IPS-NIHi11 (cell line): Measurements from ENCODE around the gene B4GALT2.

Experiments used
- DNase-seq: peaks from one replicate; pipeline ENCODE4 v3.0.0; 2012; ENCODE audit warnings: mixed read lengths, low spot score

The B4GALT2 gene

GRCh38 chr1:43946236-43947060 lies 32.6 kb upstream of the B4GALT2 start, which contains the start of gene IPO13:
IPO13 (plus strand) TSS chr1:43946950; CDS start chr1:43947601, 651 bp downstream.
- peak; percentile 98 for DNase-seq

DNA sequence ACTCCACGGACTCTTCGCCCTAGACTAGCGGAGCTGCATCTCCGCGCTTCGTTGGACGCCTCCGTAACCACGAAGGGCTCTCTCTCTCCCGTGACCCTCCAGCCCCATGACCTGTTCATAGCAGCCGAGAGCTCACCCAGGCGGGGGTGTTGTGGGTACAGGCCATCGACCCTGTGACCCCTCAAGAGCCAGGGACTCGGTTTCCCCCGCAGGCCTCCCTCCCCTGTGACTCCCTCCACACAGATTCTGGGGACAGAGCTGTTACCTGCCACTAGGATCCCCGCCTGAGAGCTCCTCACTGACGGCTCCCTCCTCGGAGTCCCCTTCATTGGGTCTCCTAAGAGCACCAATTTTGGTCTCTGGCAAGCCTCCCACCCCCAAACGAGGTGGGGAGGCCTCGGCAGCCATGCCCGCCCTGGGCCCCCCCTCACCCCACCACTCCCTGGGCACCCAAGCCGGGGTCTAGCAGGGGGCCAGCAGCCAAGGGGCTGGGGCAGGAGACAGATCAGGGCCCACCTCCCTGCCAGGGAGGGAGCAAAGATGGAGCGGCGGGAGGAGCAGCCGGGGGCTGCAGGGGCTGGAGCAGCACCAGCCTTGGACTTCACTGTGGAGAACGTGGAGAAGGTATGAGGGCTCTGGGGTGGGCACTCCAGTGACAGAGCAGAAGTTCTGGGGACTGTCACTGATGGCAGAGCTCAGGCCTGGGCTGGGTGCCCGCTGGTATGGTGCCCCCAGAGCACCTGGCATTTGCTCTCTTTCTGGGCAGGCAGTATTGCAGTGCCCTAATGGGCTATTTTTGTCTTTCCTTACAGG lies 31.7 kb upstream of the B4GALT2 start:
- DNase-seq, result no peak

DNA sequence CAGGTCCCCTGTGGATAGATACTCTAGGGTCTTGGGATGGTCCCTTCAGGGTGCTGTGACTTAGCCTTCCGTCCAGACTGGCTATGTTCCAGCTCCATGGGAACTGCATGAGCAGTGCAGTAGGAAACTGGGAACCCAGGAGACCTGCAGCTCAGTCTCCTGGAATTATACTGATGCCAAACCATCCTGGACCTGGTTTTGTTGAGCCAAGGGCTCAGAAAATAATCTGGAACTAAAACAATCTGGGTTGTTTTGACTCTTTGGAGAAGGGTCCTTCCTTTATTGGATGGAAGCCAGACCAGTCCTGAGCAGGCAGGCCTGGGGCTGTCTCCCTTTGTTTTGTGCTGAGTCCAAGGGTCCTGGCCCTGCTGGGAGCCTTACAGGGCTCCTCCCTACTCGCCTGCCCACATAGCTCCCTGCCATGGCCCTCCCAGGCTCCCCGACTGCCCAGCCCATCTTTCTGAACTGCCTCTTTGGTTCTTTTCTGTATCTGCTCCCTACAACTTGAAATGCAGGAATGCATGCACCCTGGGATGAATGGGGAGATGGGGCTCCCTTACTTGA lies 31.1 kb upstream of the B4GALT2 start:
- no peak for DNase-seq

DNA sequence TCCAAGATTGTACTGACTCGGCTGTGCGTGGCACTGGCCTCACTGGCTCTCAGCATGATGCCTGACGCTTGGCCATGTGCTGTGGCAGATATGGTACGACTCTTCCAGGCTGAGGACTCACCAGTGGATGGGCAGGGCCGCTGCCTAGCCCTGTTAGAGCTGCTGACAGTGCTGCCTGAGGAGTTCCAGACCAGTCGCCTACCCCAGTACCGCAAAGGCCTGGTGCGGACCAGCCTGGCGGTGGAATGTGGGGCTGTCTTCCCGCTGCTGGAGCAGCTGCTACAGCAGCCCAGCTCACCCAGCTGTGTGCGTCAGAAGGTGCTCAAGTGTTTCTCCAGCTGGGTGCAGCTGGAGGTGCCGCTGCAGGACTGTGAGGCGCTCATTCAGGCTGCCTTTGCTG lies 29.3 kb upstream of the B4GALT2 start:
- no peak for DNase-seq

DNA sequence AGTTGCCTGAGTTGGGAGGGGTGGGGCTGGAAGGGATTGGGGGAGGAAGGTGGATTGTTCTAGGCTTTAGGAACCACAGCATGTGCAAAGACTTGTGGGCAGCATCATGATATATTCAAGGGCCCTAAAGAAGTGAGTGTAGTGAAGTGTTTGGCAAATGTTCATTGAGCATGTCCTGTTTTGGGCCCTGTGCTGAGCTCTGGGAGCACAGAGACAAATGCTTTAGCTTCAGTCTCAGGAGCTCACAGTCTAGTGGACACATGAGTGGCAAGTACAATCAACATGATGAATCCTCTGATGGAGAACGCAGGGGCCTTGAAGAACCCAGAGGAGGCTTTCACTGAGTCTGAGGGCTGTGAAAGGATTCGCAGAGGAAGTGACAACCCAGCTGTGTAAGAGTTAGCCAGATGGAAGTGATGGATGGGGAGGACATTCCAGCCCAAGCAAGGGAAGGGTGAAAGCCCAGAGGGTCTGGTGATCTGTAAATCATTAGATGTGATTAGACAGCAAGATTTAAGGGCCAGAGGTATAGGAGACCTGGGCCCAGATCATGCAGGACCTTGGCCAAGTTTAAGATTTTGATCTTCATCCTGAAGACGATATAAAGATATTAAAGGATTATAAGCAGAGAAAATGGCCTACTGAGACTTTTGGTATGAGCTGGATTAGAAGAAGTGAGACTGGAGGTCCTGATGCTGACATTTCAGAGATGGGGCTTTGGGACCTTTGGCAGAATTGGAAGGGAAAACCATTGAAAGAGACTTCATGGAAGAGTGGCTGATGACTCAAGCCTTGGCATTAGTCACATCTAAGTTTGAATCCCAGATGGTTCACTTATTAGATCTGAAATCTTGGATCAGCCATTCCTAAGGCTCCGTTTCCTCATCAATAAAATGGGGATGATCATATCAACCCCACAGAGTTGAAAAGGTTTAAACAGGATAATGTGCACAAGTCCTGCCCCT lies 27.7 kb upstream of the B4GALT2 start:
- no peak for DNase-seq

GRCh38 chr1:43952731-43953346 lies 26.2 kb upstream of the B4GALT2 start:
- DNase-seq, result peak; percentile 88

GRCh38 chr1:43953361-43953760 lies 25.6 kb upstream of the B4GALT2 start:
- DNase-seq, result no peak

DNA sequence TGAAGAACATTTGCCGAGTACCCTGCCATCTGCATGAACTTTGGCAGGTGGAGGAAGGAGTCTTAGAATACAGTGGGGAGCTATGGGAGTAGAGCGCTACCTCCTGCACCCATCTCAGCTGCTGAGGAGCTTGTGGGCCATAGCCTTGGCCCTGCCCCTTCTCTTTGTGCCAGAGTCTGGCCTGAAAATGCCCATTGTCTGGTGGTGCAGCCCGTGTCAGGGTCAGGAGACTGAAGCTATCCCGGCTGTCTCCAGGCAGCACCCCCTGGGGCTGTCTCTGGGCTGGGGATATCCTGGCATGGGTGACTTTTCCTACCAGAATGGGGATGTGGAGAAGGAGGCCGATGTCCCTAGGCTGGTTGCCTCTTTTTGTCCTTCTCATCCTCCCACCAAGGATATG lies 25.0 kb upstream of the B4GALT2 start:
- no peak for DNase-seq

- DNase-seq, result no peak
Measured at GRCh38 chr1:43956234-43956633, 22.8 kb upstream of the B4GALT2 start.

DNA sequence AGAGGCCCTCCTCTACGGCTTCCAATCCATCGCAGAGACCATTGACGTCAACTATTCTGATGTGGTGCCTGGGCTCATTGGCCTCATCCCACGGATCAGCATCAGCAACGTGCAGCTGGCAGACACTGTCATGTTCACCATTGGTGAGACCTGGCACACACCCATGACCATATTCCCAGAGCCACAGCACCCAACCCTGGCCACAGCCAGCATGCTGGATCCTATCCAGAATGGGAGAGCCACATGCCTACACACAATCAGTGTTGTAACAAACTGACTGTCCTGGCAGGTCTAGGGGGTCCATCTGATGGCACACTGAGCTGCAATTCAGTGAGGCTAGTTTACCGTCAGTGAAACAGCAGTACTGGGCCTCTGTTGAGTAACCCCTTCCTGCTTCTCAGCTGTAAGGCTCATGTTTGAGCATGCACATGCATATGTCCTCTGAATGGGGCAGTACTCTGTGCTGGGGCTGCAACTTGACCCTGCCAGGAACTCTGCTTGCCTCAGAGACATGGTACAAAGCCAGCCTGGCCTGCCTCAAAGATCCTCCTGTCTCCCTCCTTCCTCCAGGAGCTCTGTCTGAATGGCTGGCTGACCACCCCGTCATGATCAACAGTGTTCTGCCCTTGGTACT lies 21.5 kb upstream of the B4GALT2 start:
- no peak for DNase-seq

- DNase-seq, result no peak
Measured at GRCh38 chr1:43958351-43959255, 20.4 kb upstream of the B4GALT2 start.

- no peak for DNase-seq
Measured at GRCh38 chr1:43960798-43961197, 18.2 kb upstream of the B4GALT2 start.

GRCh38 chr1:43961692-43962091 lies 17.3 kb upstream of the B4GALT2 start:
- no peak for DNase-seq

- DNase-seq, result no peak
Measured at GRCh38 chr1:43962324-43962723, 16.7 kb upstream of the B4GALT2 start.

- no peak for DNase-seq
Measured at GRCh38 chr1:43963006-43963405, 16.0 kb upstream of the B4GALT2 start.

DNA sequence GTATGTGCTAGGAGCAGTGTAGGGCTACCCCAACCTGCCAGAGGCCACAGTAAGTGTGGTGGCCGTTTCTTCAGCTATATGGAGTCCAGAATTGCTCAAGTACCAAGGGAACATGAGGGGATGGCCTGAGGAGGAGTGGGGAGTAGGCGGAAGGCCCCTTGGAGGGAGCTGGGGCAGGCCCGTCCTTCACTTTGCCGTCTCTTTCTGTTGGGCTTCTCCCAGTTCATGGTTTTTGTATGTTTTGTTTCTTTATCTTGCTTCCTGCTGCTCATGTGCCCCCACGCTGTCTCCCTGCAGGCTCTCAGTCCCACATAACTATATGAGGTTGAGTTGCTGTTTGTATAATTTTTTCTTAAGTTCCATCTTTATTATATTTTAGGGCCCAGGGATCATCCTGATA lies 15.1 kb upstream of the B4GALT2 start:
- DNase-seq, result no peak

DNA sequence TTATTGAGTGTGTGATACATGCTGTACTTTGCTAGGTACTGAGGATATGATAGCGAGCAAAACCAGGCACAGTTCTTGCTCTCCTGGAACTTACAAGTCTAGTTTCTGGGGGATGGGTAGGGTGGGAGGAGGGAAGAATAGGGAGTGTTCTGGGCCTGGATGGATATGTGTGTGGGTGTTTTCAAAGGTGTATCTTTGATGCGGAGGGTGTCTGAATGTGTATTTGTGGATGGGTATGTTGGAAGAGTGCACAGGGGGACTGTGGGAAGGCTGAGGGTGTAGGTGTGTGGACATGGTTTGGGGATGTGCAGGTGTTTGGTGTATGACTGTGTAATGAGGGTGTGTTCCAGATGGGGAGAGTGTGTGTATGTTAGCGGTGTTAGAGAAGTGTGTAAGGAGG lies 13.7 kb upstream of the B4GALT2 start:
- no peak for DNase-seq

DNA sequence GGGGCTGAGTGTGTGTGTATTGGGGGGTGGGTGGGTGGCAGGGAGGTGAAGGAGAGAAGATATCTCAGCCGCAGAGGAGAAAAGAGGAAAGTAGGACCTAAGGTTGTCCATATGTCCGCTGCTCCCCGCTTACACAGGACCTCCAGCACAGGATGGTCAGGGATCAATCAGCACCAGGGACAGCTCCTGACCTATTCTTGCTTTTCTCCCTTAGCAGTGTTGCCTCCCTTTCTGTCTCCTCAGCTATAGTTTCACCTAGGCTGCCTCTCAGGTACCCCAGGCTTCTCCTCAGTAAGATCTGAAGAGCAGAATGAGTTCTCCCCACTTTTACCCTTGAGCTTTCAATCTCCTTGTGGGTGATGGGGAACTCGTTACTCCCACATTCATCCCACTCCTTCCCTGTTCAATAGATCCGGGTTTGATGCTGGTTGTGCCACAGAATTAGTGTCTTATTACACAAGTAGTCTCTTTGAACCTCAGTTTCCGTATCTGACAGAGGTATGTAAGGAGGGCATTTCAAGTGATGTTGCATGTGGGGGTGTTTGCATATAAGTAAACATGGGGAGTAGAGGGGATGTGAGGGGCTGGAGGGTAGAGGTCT lies 10.6 kb upstream of the B4GALT2 start:
- peak; percentile 82 for DNase-seq

GRCh38 chr1:43969416-43969745 lies 9.6 kb upstream of the B4GALT2 start:
- DNase-seq, result no peak
